CD4-positive, alpha-beta T cell treated with Interleukin-4 for 4 hours (primary cell): ENCODE results near the gene DCAF15.

Experiments
- DNase-seq: peaks from one replicate; pipeline ENCODE4 v3.0.0-alpha.2; 2020

Gene DCAF15

DNA sequence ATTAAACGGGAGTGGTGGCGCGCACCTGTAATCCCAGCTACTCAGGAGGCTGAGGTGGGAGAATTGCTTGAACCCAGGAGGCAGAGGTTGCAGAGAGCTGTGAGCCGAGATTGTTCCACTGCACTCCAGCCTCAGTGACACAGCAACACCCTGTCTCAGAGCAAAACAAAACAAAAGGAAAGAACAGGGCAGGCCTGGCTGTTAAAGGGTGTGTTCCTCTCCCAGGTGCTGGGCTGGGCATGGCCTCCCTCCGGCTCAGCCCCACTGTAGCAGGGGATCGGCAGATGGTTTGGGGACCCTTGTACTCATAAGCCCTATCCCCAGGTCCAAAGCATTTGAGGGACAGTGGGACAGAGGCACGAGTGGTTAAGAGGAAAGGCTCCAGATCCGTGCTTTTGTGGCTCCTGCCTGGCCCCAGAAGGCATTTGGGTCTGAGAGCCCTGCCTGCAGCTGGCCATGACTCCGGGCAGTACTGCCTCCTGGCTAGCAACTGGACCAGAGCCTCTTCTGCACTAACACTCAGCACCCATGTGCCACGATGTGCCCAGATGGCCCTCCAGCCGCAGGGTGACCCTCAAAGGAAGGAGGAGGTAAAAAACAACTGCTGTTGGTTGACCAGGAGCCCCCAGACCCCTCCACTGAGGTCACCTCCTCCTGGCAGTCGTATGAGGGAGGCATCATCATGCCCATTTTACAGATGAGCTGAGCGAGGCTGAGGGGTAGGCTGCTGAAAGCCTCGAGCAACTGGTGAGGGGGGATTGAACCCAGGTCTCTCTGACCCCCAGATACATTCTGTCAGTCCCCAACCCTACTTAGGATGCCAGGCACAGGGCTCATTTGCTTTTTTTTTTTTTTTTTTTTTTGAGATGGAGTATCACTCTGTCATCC lies 43.8 kb downstream of the DCAF15 start:
- no peak for DNase-seq

DNA sequence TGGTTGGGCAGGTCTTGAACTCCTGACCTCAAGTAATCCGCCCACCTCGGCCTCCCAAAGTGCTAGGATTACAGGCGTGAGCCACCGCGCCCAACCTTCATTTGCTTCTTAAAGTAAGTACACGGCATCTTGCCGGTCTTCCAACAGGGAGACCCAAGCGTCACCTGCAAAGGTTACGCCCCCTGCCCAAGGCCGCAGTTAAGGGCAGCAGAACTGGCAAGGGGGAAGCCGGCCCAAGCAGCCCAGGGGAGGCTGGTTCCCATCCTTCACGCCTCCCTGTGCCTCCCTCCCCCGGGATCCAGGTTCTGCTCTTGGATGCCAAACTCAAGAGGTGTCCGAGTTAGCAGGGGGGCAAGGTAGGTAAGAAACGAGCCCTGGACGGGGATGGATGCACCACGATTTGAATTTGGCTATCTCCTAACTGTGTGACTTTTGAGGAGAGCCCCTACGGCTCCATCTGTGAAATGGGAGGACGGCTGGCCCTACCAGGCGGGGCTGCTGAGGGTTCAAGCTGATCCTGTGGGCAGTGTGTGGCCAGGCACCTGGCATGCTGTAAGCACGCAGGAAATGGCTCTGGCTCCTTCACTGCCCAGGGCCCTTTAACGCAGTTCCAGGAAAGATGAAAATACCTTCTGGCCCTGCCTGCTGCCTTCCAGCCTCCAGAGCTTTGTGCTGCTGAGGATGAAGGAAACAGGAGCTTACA lies 44.8 kb downstream of the DCAF15 start:
- no peak for DNase-seq

DNA sequence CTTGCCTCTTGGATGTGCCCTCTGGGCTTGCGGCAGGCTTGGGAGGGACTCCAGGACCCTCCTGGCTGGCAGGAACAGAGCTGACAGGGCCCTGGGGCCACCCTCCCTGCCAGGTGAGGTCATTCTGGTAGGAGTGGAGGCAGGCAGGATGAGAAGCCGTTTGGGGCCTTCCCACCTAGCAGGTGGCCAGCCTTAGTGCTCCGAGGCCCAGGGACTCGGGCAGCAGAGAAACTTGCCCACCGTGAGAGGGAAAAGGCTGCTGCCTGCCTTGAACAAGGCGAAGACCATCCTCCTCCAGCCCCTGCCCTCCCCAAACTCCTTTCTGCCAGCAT lies 45.3 kb downstream of the DCAF15 start:
- no peak for DNase-seq

DNA sequence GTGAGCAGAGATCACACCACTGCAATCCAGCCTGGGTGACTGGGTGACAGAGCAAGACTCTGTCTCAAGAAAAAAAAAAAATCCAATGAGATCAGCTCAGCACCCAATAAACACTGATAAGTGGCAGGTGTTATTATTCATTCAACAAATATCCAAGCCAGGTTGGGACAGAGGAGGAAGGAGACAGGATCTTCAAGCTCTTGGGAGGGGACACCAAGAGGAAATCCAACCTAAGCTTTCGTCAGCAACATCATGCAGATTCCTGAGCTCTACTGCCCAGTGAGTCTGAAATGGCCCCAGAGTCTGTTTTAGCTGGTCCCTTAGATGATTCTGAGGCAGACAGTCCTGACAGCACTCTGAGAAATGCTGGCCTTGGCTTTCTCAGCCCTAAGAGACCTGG lies 46.1 kb downstream of the DCAF15 start:
- DNase-seq, result no peak

DNA sequence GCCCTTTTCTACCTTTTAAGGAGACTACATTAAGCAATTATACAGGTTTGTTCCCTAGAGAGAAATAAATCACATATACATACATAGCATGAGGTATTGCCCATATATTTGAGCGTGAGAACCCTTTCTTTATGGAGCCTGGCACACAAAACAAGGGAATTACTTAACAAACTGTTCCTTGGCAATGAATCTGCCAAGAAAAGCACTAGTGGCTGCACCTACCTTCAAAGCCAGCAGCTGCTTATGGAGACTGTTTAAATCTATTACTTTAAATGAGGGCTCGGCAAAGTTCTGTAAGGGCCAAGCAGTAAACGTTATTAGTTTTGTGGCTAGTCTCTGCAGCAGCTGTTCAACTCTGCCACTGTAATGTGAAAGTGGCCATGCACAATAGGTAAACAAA lies 46.8 kb downstream of the DCAF15 start:
- DNase-seq, result no peak

DNA sequence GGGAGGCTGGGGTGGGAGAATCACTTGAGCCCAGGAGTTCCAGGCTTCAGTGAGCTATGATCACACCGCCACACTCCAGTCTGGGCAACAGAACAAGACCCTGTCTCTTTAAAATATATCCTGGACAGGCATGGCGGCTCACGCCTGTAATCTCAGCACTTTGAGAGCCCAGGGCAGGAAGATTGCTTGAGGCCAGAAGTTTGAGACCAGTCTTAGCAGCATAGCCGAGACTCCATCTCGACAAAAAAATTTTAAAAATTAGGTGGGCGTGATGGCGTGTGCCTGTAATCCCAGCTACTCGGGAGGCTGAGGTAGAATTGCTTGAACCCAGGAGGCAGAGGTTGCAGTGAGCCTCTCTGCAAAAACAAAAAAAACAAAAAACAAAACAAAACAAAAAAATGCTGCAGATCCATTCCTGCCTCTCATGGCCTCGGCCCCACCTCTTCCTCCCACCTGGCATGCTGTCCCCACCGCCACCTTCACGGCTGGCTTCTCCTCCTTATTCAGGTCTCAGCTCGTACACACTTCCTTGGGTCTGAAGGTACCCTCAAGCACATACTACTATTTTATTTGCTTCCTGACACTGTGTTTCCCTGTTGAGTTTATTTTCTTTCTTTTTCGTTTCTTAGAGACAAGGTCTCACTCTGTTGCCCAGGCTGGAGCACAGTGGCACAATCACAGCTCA lies 48.5 kb downstream of the DCAF15 start:
- DNase-seq, result no peak

DNA sequence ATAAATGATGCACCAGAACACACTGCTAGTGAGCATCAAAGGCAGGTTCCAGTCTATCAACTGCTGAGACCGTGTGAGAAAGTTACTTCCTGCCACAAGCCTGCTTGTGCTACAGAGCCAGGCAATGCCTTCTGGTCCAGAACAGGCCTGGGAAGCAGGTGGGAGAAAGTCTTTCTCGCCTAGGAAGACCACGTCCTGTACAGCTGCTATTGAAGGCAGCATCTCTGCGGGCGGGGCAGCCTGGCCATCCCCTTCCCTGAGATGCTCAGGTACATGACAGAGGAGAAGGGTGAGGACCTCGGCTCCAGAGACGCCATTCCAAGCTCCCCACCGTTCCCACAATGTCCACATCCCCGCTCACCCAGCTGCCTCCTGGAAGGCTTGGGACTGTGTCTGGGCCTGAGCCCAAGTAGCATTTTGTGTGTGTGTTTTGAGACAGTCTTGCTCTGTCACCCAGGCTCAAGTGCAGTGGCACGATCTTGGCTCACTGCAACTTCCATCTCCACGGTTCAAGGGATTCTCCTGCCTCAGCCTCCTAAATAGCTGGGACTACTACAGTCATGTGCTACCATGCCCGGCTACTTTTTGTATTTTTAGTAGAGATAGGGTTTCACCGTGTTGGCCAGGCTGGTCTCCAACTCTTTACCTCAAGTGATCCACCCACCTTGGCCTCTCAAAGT lies 50.4 kb downstream of the DCAF15 start:
- peak; percentile 60 for DNase-seq

DNA sequence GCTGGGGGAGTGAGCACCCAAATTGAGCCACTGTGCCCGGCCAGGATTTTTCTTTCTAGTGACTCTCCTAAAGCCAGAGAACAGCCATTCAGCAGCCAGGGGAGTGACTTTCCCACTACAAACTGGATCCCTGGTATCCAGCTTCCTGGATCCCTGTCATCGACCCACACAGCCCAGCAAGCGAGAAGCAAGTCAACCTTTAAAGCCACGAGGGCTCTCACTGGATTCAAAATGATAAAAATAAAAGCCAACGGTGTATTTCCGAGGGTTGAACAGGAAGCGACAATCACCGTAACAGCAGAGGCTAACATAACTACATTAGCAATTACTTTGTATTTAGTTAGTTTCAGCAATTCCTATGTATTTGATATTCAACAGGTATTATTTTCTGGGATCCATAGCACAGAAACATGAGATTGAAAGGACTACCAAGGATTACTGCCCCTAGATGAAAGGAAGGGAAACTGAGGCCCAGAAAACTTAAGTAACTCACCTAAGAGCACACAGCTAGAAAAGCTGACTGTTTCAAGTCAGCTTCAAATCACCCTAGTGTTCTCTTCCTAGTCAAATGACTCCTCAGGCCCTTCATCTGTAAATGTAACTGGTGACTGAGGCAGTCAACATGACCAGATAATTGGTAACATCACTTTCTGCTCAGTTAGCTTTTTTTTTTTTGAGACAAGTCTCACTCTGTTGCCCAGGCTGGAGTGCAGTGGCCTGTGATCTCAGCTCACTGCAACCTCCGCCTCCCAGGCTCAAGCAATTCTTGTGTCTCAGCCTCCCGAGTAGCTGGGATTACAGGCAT lies 51.1 kb downstream of the DCAF15 start:
- peak; percentile 47 for DNase-seq

DNA sequence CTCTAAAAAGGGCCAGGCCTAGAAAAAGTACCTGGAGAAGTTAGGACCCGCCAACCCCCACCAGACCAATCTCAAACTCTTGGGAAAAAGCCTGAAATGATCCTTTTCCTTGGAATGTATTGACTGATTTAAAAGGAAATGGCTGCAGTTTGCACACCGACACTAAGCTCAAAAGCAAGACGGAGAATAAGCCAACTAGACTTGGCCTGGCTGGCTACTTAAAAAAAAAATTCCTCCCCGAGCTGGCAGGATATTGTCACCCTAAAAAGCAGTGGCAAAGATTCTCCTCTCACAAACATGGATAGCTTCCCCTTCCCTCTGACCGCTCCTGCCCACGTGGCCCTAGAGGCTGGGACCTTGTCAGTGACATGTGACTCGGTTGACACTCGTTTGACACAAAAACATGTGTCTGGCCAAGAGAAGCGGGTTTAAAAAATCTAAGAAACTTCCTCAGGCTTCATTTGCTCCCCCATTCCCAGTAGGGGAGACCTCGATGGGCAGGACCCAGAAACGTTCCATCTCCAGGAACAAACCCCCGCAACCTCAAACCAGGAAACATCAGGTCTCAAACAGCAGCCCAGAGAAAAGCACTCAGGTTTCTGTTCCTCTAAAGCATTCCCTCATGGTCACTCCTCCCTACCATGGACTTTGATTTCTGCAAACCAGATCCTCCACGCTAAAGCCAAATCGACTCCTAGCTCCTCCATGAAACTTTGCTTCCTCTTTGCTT lies 52.5 kb downstream of the DCAF15 start:
- DNase-seq, result no peak

DNA sequence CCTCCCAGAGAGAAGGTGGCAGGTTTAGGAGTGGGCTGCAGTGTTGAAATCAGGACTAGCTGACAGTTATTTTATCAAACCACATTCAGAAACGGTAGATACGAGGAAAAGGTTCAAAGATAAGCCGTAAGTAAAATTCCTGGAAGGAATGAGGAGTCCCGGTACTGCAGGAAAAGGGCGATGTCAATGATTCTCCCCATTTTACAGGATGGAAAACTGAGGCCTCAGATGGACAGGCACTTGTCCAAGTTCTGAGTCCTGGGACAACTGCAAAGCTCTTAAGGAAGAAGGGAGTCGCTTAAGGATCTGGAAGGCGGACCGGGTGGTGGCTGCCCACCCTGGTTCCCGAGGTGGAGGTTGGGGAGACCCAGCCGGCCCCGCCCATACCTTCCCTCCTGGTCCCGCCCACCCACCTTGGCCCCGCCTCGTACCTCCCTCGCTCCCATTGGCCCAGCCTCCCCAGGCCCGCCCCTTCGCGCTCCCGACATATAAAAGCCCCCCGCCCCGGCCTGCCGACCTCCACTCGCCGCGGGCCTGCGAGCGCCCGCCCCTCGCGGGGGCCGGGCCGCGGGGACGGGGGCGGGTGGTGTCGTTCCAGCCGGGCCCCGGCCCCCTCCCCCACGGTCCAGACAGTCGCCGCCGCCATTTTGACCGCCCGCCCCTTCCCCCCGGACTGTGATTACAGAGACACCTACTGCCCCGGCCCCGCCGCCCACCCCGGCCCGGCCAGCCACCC lies 53.2 kb downstream of the DCAF15 start:
- peak; percentile 92 for DNase-seq

DNA sequence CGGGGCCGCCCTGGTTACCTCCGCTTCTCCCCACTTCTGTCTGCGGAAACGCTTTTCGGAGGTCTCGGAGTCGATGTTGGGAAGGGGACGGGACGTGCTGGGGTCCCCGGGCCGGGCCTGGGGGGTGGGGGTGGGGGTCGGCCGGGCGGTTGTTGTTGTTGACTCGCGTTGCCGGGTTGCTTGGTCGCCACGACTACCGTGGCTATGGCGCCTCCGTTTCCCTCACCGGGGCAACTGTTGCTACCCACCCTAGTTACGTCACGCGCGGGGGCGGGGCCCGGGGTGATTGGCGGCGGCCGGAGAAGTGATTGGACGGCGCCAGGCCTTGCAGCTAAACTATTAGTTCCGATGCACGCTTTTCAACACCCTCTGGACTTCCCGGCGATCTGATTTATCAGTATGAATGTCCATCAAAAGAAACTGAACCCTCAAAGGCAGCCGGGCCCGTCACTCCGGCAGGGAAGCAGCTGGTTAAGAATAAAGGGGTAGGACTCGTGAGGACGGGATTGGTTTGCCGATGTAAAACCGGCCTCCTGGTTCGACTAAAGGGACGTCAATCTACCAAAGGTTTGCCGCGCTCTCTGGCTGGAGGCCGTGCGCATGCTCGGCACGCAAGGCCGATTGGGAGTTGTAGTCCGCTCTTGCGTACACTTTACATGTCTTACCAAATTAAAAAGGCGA lies 53.9 kb downstream of the DCAF15 start, which contains the start of gene RFX1:
RFX1 (minus strand) TSS at position 236 of the 681 bp plus-strand sequence. CDS start 12,477 bp downstream, outside the sequence.
- DNase-seq, result peak; percentile 100

DNA sequence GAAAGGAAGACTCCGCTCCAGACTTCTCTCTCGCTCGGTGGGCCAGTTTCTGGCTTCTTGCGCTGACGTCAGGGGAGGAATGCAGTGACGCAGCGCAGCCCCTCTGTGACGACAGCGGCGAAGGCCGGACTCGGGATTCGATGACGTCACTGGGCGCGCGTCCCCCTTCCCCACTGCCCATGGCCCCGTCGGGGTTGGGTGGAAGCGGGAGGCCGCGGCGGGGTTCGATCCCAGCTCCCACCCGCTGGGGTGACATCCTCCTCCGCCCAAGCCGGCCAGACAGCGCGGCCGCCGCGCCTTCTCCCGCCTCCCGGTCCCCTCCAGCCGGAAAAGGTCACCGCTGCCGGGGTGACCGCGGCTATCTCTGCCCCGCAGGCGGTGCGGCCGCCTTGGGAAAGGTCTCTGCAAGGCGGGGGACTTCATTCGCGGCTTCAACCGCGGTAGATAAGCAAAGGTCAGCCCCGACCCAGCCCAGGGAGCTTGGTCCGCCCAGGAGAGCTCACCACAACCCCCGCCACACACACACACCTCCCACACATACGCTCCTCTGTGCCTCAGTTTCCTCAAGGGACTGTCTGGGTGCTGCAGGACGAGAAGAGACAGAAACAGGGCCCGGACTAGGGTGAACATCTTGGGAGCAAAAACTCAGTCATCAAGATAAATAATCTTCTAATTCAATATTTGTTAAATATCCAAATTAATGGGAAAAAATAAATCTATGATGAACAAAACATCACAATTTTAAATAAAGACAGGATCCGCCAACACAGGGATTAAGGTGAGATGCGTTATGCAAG lies 54.7 kb downstream of the DCAF15 start:
- DNase-seq, result no peak
